ENCODE data around the gene STIM2.
"Not testable (repeated sequence)": the region's sequence is repeated elsewhere in the genome, so short reads cannot be mapped to it uniquely, and the experiment has no call there.

The STIM2 gene

GRCh38 chr4:26860157-26860921 lies at the start of gene STIM2:
TSS of gene STIM2 (plus strand) at chr4:26860841.
- peak; percentile 98 for DNase-seq (ENCODE audit: low spot score)

- DNase-seq (ENCODE audit: low spot score), result not testable (repeated sequence)
Measured at GRCh38 chr4:26811571-26811970, 49.1 kb upstream of the STIM2 start.

GRCh38 chr4:26812049-26812714 lies 48.5 kb upstream of the STIM2 start:
- no peak for DNase-seq (ENCODE audit: low spot score)

- DNase-seq (ENCODE audit: low spot score), result no peak
Measured at GRCh38 chr4:26813698-26814097, 46.9 kb upstream of the STIM2 start.

- no peak for DNase-seq (ENCODE audit: low spot score)
Measured at GRCh38 chr4:26815199-26815598, 45.4 kb upstream of the STIM2 start.

- no peak for DNase-seq (ENCODE audit: low spot score)
Measured at GRCh38 chr4:26815706-26816105, 44.9 kb upstream of the STIM2 start.

- no peak for DNase-seq (ENCODE audit: low spot score)
Measured at GRCh38 chr4:26819026-26819425, 41.6 kb upstream of the STIM2 start.

- DNase-seq (ENCODE audit: low spot score), result no peak
Measured at GRCh38 chr4:26819478-26820095, 41.1 kb upstream of the STIM2 start.

GRCh38 chr4:26820346-26820745 lies 40.3 kb upstream of the STIM2 start:
- DNase-seq (ENCODE audit: low spot score), result no peak

GRCh38 chr4:26821031-26821430 lies 39.6 kb upstream of the STIM2 start:
- DNase-seq (ENCODE audit: low spot score), result no peak

- peak; percentile 43 for DNase-seq (ENCODE audit: low spot score)
Measured at GRCh38 chr4:26821677-26822503, 38.8 kb upstream of the STIM2 start.

- DNase-seq (ENCODE audit: low spot score), result no peak
Measured at GRCh38 chr4:26822546-26822945, 38.1 kb upstream of the STIM2 start.

- DNase-seq (ENCODE audit: low spot score), result not testable (repeated sequence)
Measured at GRCh38 chr4:26822974-26823373, 37.7 kb upstream of the STIM2 start.

GRCh38 chr4:26823583-26823982 lies 37.1 kb upstream of the STIM2 start:
- DNase-seq (ENCODE audit: low spot score), result no peak

GRCh38 chr4:26824667-26825066 lies 36.0 kb upstream of the STIM2 start:
- DNase-seq (ENCODE audit: low spot score), result no peak

GRCh38 chr4:26826721-26827120 lies 33.9 kb upstream of the STIM2 start:
- no peak for DNase-seq (ENCODE audit: low spot score)

- not testable (repeated sequence) for DNase-seq (ENCODE audit: low spot score)
Measured at GRCh38 chr4:26827336-26827735, 33.3 kb upstream of the STIM2 start.

GRCh38 chr4:26827798-26828197 lies 32.8 kb upstream of the STIM2 start:
- DNase-seq (ENCODE audit: low spot score), result no peak

GRCh38 chr4:26829018-26829417 lies 31.6 kb upstream of the STIM2 start:
- DNase-seq (ENCODE audit: low spot score), result no peak

- no peak for DNase-seq (ENCODE audit: low spot score)
Measured at GRCh38 chr4:26830033-26830432, 30.6 kb upstream of the STIM2 start.

- no peak for DNase-seq (ENCODE audit: low spot score)
Measured at GRCh38 chr4:26830701-26831100, 29.9 kb upstream of the STIM2 start.

GRCh38 chr4:26836539-26836938 lies 24.1 kb upstream of the STIM2 start:
- no peak for DNase-seq (ENCODE audit: low spot score)
